Subcutaneous adipose tissue (tissue), 4 donors: ENCODE data around the gene SUN3. TPM values are rescaled to one million over a fixed set of nuclear protein-coding genes. Genes with fewer than 3 reads are reported as not detected.

Experiments
- total RNA-seq, 4 donors: library from RNA; depleted of rRNA; stranded (reverse); fragments of >200 nt; gene quantifications; one replicate each; pipeline ENCODE4 v1.1.0, GENCODE V29; 2016
- TF ChIP-seq, protein P1 (sequence below): fragments of 450-650 bp; IDR thresholded peaks from one replicate; pipeline ENCODE4 v1.5.1; 2016; ENCODE audit warnings: low read depth, mild to moderate bottlenecking, control low read depth, antibody characterized with exemption, moderate library complexity

SUN3 gene
- total RNA-seq, 4 donors from 2014 or later, result not detected

- TF ChIP-seq, protein P1, sequence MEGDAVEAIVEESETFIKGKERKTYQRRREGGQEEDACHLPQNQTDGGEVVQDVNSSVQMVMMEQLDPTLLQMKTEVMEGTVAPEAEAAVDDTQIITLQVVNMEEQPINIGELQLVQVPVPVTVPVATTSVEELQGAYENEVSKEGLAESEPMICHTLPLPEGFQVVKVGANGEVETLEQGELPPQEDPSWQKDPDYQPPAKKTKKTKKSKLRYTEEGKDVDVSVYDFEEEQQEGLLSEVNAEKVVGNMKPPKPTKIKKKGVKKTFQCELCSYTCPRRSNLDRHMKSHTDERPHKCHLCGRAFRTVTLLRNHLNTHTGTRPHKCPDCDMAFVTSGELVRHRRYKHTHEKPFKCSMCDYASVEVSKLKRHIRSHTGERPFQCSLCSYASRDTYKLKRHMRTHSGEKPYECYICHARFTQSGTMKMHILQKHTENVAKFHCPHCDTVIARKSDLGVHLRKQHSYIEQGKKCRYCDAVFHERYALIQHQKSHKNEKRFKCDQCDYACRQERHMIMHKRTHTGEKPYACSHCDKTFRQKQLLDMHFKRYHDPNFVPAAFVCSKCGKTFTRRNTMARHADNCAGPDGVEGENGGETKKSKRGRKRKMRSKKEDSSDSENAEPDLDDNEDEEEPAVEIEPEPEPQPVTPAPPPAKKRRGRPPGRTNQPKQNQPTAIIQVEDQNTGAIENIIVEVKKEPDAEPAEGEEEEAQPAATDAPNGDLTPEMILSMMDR, result no peak
Measured at GRCh38 chr7:48009257-48009656, 19.6 kb downstream of the SUN3 start.

DNA sequence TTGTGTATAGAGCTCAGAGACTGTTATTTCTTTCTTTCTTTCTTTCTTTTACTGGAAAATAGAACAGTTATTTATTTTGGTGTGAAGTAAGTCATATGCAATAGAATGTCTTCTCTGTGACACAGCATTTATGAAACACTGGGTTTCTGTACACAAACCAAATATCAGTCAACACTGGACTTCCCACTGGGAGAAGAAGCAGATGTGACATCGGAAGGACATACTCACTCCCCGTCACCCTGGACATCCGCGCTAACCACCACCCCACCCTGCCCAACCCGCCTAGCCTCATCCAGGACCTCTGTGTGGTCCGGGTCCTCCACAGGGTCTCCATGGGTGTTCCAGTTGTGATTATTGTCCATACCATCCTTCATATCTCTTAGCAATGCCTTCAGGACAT is 22.0 kb downstream of the SUN3 start:
- TF ChIP-seq, protein P1, result no peak

DNA sequence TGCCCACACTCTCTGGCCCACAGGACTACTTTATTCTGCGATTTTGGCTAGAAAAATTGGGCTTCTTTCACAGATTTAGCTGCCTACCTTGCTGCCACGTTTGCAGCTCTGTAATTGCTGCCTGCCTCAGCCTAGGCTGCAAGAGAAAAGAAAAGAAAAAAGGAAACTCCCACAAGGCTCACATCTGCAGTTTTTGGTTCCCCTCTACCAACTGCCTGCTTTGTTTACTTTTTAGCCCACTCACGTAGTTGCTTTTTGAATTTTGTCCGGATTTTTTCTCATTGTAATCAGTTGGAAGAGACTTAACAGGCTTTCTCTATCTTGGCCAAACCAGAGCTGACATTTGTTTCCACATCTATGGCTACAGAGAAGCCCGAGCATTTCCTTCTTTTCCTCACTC is 24.3 kb downstream of the SUN3 start:
- TF ChIP-seq, protein P1, result no peak

- TF ChIP-seq, protein P1, result no peak
Measured at GRCh38 chr7:48004032-48004431, 24.9 kb downstream of the SUN3 start.

GRCh38 chr7:47999413-47999812 is 29.5 kb downstream of the SUN3 start:
- TF ChIP-seq, protein P1, result no peak

GRCh38 chr7:47992446-47992845 is 36.5 kb downstream of the SUN3 start:
- TF ChIP-seq, protein P1, result no peak

DNA sequence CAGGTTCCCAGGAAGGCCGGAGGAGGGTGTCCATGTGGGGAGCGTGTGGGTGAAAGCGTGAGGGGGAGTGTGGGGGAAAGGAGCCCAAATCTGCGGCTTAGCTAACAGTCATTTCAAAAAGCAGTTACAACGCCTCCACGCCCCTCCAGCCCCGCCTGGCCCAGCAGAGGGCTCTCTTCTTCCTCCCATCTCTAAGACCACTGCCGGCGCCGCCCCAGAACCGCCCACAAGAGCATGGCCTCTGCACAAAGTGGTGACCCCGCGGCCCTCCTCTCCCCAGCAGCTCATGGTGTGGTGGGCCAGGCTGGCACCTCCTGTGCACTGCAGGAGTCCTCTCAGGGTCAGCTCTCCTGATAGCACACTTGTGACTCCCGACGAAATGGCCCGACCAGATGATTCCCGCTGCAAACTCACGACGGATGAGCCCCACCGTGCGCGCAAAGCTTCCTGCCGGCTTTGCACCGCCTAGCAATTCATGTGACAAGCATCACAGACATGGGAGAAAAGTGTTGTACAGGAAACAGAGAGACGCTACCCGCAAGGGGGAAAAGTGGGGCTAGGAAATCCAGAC is 37.1 kb downstream of the SUN3 start:
- TF ChIP-seq, protein P1, result no peak
